Measurements from ENCODE around the gene OR2F1. TPM values are rescaled to one million over a fixed set of nuclear protein-coding genes. Genes with fewer than 3 reads are reported as not detected.

OR2F1 gene
- total RNA-seq (2022; extraction: Qiagen RNA extraction), result not detected in 5 replicates

GRCh38 chr7:143954544-143954943, at the start of gene OR2F1:
TSS of gene OR2F1 (plus strand) at chr7:143954844. CDS start at chr7:143959971, 5,127 bp downstream.

GRCh38 chr7:143934526-143935325, 19.9 kb upstream of the OR2F1 start, which contains the start of gene OR2F2:
TSS of gene OR2F2 (plus strand) at chr7:143935233. CDS start at chr7:143935233, 0 bp downstream.

GRCh38 chr7:144000020-144000419, 45.4 kb downstream of the OR2F1 start, which contains the start of gene OR6B1:
TSS of gene OR6B1 (plus strand) at chr7:144000320. CDS start at chr7:144003997, 3,677 bp downstream.

Other genes with a start within 250 kb of the OR2F1 start
- not detected in 5 replicates for gene CTAGE6, start 197.1 kb upstream of the OR2F1 start, total RNA-seq (2022; extraction: Qiagen RNA extraction)
- gene TCAF1, start 52.7 kb upstream of the OR2F1 start, total RNA-seq (2022; extraction: Qiagen RNA extraction), result 14.1 to 21.5 TPM (median 18.5 TPM) in 5 replicates
- not detected in 5 replicates for gene OR2F2, start 19.6 kb upstream of the OR2F1 start, total RNA-seq (2022; extraction: Qiagen RNA extraction)
- not detected in 5 replicates for gene OR6B1, start 45.5 kb downstream of the OR2F1 start, total RNA-seq (2022; extraction: Qiagen RNA extraction)
- not detected in 5 replicates for gene OR2A5, start 94.1 kb downstream of the OR2F1 start, total RNA-seq (2022; extraction: Qiagen RNA extraction)
- gene OR2A25, start 115.0 kb downstream of the OR2F1 start, total RNA-seq (2022; extraction: Qiagen RNA extraction), result not detected in 5 replicates
- gene OR2A12, start 131.4 kb downstream of the OR2F1 start, total RNA-seq (2022; extraction: Qiagen RNA extraction), result not detected in 5 replicates
- not detected in 5 replicates for gene OR2A2, start 154.7 kb downstream of the OR2F1 start, total RNA-seq (2022; extraction: Qiagen RNA extraction)
- not detected in 5 replicates for gene OR2A14, start 168.3 kb downstream of the OR2F1 start, total RNA-seq (2022; extraction: Qiagen RNA extraction)
- not detected in 5 replicates for gene CTAGE4, start 228.6 kb downstream of the OR2F1 start, total RNA-seq (2022; extraction: Qiagen RNA extraction)
- 0.20 to 0.42 TPM (median 0.28 TPM) in 5 replicates for gene ARHGEF35, start 241.0 kb downstream of the OR2F1 start, total RNA-seq (2022; extraction: Qiagen RNA extraction)

Measured in A549 treated with CORT108297 at 1 μM for 4 hours (cell line).